AG08395 (cell line): ENCODE results near the gene STARD9.
A peak's percentile ranks its signal among the peaks of the same experiment; 100 is the strongest.

Source experiments
- DNase-seq: peaks from one replicate; pipeline ENCODE4 v3.0.0; 2012; ENCODE audit warnings: mixed read lengths, low spot score

The STARD9 gene

DNA sequence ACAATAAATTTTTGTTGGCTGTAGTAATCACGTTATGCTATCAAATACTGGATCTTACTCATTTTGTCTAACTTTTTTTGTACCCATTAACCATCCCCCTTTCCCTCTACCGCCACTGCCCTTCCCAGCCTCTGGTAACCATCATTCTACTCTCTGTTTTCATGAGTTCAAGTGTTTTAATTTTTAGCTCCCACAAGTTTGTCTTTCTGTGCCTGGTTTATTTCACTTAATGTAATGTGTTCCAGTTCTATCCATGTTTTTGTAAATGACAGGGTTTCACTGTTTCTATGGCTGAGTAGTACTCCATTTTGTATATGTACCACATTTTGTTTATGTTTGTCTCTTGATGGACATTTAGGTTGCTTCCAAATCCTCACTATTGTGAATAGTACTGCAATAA is 52.1 kb downstream of the STARD9 start:
- DNase-seq = no peak

- no peak for DNase-seq
Observed at GRCh38 chr15:42628761-42629160, 53.4 kb downstream of the STARD9 start.

- no peak for DNase-seq
Observed at GRCh38 chr15:42632105-42632675, 56.8 kb downstream of the STARD9 start.

DNA sequence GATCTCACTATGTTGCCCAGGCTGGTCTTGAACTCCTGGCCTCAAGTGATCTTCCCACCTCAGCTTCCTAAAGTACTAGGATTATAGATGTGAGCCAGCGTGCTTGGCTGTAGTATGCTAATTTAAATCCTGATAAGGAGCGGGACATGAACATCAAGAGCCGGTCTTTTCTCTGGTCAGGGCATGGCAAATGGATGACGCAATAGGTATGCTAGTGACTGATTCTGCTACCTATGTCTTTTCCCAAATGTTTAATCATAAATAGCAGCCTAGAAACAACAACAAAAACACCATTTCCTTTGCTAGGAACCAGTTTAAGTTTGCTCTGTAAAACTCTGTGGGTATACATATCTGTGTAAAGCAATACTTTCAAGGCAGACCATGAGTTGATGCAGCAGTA is 64.7 kb downstream of the STARD9 start:
- no peak for DNase-seq

DNA sequence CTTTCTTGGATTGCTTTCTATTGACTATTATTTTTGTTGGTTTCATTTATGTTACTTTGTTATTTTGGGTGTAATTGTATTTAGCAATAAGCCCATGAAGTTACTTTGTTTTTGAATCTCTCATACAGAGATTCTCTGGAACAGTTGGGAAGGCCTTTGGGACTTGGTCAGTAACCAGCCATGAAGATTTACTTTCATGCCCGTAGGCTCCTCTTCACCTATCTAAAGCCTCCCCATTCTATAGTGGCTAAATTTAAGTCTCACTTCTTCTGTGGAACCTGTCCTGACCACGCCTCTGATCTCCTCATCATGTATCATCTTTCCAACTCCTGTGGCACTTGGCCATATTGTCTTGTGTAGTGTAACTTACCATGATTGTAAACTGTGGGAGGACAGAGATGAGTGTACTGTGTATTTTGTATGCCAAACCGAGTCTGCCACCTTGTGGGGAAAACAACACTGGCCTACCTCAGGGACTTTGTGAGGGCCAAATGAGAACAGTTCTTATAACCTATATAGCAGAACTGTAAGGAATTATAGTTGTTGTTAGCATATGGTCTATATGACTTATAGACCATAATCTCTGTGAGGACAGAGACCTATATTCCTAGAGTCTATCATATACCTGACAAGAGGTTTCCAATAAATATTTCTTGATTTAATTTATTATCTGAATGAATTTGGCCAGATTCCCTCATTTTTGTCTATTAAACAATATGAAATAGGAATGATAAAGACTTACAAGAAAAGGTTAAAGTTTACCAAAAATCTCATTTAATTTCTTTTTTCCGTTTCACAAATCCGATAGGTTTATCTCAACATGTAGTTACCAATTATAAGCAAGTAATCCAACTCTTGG is 75.0 kb downstream of the STARD9 start:
- peak; percentile 88 for DNase-seq

- DNase-seq = no peak
Observed at GRCh38 chr15:42665827-42666226, 90.4 kb downstream of the STARD9 start.

DNA sequence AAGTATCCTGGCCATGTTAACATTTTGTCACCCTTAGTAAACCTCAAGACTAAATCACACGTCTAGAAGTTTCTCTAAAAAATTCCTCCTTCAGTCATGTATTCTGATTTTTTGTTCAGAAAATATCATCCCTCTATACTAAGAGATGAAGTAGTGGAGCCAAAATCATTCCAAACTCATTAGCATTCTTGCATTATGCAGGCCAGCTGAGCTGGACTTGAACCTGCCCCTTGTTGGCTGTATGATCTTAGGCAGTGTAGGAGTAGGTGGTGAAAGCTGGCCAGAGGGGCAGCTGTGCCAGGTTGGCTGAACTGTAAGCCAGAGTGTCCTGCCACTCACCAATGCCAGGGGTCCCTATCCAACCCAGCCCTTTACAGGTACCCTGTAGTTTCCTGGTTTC is 92.4 kb downstream of the STARD9 start:
- no peak for DNase-seq

DNA sequence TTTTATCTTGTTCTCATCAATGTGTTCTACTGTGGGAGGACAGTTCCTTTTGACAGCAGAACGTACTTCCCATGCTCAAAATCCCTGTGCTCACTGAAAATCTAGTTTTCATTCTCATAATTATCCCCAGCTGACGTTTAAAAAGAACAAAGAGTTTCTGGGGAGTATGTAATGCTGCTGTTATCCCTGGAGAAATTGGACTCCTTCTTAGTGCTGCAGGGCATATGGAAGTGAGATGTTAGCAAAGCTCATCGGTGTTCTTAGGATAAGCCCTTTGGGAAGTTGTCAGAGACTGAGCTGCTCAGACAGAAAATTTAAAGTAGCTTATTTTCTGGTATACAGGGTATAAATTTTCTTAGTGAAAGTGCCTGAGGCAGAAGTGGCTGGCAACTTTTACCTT is 95.0 kb downstream of the STARD9 start:
- DNase-seq = no peak

DNA sequence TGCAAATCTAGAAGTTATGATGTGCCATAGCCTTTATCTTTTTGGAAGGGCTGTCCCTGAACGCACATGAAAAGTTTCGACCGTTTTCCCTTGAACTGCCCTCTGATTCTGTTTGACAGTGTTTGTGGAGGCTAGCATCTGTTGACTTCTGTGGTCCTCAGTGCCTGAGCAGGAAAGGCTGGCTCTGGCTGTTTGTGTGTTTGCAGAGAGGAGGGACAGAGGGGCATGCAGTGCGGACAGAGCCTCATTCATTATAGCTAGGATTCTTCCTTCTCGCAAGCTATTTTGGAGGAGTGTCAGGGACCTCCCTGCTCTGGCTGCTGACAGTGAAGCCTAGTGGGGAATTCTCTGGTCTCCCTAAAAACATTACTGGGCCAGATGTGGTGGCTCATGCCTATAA is 97.0 kb downstream of the STARD9 start:
- DNase-seq = no peak

DNA sequence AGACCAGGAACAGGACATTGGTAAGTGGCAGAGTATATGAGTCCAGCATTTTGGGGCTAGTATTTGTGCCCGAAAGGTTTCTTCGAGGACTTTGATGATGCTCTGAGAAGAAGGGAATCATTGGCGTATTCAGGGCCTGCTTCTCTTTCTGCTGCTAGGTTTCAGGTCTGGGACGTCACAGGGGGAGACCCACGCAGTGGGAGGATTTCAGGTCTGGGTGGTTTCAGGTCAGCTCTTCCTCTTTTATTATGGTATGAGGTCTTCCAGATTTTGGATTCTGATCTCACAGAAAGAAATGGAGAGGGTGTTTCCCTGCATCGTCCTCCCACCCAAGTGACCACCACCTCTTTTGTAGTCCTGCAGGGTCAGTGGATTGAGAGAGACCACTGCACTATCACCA is 99.1 kb downstream of the STARD9 start:
- DNase-seq = no peak

DNA sequence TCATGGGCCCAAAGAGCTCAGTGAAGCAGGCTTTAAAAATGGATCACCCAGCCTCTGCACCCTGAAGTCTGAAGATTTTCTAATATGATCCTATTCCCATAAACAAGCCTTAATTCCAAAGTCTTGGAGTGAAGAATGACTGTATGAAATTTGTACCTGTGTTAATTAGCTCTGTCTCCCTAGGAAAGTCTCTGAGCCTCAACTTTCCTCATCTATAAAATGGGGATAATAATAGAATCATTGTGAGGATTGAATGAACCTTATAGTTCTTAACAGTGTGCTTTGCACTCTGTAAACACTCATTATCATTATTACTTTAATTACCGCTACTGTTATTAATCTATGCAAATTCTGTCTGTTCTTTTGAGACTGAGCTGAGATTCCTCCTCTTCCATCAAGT is 99.6 kb downstream of the STARD9 start:
- no peak for DNase-seq

DNA sequence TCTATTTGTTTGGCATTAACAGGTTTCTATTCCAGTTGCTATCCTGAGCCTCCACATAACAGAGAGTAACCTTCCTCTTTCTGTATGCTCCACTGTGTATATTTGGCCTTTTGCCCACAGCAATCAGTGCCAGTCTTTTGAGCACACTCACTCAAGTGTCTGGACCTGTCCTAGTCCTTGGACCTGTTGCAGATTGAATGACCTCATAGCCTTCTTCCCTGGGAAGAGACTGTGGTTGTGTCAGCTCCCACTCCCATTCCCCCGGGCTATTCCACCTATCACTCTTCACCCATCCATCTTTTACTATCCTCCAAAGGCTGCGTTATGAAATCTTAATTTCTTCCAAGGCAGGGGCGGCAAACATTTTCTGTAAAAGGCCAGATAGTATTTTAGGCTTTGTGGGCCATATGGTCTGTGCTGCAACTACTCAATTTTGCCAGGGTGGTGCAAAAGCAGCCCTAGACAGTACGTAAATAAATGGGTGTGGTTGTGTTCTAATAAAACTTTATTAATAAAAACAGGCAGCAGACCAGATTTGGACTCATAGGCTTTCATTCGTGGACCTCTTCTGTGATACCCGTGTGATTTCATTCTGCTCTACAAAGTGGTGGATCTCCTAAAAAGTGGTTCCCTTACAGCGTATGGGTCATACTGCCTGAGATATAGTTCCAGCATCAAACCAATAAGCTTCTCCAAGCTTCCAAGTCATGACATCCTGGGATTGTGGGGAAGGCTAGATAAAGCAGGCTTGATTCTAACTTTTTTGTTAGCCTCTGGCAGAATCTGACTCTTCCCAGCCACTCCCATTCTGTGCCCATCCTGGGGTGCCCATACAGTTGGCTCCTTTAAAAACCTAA is 104.1 kb downstream of the STARD9 start:
- DNase-seq = no peak

DNA sequence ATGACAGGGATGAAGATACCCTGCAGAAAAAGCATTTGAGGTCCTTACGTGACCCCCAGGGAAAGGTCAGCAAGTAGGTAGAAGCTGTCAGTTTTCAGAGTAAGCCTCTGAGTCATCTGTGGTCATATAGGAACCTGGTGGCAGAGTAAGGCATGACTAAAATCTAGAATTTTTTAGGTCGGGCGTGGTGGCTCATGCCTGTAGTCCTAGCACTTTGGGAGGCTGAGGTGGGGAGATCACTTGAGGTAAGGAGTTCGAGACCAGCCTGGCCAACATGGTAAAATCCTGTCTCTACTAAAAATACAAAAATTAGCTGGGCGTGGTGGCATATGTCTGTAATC is 104.7 kb downstream of the STARD9 start:
- peak; percentile 22 for DNase-seq

DNA sequence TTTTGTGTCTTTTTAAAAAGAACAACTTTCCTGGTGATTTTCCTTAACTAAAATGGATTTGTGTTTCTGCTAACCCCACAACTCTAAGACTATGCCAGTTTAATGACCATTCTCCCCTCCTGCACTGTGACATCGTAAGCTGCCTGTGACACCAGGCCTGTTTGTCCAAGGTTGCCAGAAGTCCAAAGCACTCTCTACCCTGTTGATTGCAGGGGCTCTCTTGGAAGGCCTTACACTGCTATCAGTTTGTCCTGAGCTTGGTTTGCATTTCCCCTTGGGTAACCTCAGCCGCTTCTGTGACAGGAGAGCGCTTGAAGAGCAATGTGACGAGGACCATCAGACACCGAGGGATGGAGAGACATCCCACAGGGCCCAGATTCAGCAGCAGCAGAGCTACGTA is 105.7 kb downstream of the STARD9 start:
- DNase-seq = no peak

DNA sequence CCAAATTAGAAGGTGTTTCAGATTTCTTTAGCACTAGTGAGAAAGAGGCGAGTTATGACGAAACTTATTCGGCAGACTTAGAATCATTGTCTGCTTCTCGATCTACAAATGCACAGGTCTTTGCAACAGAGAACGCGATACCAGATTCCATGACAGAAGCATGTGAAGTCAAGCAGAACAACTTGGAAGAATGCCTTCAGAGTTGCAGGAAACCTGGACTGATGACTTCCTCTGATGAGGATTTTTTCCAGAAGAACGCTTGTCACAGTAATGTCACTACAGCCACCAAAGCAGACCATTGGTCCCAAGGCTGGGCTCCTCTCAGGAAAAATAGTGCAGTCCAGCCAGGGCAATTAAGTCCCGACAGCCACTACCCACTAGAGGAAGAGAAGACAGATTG is 110.9 kb downstream of the STARD9 start:
- no peak for DNase-seq

GRCh38 chr15:42687740-42688139 is 112.3 kb downstream of the STARD9 start:
- DNase-seq = no peak

- DNase-seq = no peak
Observed at GRCh38 chr15:42688301-42688700, 112.9 kb downstream of the STARD9 start.

DNA sequence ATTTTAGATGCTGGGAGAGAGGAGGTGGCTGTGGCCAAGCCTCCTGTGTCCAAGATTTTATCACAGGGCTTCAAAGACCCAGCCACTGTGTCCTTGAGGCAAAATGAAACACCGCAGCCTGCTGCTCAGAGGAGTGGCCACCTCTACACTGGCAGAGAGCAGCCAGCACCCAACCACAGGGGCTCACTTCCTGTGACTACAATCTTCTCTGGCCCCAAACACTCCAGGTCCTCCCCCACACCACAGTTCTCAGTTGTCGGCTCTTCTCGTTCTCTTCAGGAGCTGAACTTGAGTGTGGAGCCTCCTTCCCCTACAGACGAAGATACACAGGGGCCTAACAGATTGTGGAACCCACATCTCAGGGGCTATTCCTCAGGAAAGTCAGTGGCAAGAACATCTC is 115.9 kb downstream of the STARD9 start:
- DNase-seq = no peak

DNA sequence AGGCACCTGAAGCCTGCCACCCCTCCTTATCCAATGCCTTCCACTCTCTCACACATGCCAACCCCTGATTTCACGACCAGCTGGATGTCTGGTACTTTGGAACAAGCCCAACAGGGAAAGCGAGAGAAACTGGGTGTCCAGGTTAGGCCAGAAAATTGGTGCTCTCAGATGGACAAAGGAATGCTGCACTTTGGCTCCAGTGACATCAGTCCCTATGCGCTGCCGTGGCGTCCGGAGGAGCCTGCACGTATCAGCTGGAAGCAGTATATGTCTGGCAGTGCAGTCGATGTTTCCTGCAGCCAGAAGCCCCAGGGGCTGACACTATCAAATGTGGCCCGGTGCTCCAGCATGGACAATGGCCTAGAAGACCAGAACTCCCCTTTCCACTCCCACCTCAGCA is 116.4 kb downstream of the STARD9 start:
- DNase-seq = no peak

DNA sequence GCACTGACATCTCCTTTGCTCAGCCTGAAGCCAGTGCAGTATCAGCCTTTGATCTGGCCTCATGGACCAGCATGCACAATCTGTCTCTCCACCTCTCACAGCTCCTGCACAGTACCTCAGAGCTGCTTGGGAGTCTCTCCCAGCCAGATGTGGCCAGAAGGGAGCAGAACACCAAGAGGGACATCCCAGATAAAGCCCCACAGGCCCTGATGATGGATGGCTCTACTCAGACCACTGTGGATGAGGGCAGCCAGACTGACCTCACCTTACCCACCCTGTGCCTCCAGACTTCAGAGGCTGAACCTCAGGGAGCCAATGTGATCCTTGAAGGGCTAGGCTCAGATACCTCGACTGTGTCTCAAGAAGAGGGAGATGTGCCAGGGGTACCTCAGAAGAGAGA is 117.1 kb downstream of the STARD9 start:
- no peak for DNase-seq

GRCh38 chr15:42692997-42693396 is 117.6 kb downstream of the STARD9 start:
- no peak for DNase-seq

DNA sequence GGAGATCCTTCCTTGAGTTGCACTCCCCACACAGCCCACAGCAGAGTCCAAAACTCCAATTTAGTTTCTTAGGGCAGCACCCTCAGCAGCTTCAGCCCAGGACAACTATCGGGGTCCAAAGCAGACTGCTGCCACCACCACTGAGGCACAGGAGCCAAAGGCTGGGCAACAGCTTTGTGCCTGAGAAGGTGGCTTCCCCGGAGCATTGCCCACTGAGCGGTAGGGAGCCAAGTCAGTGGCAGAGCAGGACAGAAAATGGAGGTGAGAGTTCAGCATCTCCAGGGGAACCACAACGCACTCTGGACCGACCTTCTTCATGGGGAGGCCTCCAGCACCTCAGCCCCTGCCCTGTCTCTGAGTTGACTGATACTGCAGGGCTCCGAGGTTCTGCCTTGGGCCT is 118.1 kb downstream of the STARD9 start:
- no peak for DNase-seq

DNA sequence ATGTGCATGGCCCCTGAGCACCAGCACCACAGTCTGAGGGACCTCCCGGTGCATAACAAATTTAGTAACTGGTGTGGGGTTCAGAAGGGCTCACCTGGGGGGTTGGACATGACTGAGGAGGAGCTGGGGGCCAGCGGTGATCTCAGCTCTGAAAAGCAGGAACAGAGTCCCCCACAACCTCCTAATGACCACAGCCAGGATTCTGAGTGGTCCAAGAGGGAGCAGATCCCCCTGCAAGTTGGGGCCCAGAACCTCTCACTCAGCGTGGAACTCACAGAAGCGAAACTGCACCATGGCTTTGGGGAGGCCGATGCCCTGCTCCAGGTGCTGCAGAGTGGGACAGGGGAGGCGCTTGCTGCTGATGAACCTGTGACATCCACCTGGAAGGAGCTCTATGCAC is 118.5 kb downstream of the STARD9 start:
- no peak for DNase-seq
